ENCODE results near the gene MACROD2.

Gene MACROD2

DNA sequence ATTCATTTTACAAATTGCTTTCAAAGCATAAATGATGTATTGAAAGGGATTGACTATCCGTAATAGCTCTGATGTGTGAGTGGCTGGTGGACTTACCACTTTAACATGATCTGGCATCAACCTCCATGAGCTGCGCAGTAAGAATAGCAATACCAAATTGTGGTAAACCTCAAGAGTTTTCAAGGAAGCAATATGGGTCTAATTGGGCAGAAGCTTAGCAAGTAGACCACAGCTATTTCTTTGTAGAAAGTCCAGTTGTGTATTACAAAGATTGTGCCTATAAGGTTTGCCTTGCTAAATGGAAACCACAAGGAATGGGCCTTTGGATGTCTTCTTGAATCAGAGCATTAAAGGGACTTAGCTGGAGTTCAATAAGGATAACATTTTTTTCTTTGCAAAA is 1841.3 kb downstream of the MACROD2 start:
- H3K36me3 ChIP-seq (ENCODE audit: control insufficient read depth in 2 of 2, insufficient read depth in 1 of 2, low read length in 2 of 2): no peaks in the 10 kb centered on the region
- POLR2A ChIA-PET: no interaction called here
- no peaks in the 10 kb centered on the region for H3K9me3 ChIP-seq (ENCODE audit: control insufficient read depth, insufficient read depth, low read depth, low read length)
- no peak overlapping the region for H3K4me3 ChIP-seq (ENCODE audit: low read depth, low read length)
- TF ChIP-seq GLIS1 (tag by site-specific recombination; IDR thresholded peaks at IDR 0.05): no peak
- no peak for TF ChIP-seq ZNF473 (tag by site-specific recombination; IDR thresholded peaks at IDR 0.05)
- TF ChIP-seq SCRT1 (tag by site-specific recombination; IDR thresholded peaks at IDR 0.05; ENCODE audit: borderline replicate concordance): no peak
- no peak for TF ChIP-seq ZNF530 (tag by site-specific recombination; IDR thresholded peaks at IDR 0.05; ENCODE audit: low read depth)
- TF ChIP-seq ZNF843 (tag by site-specific recombination; IDR thresholded peaks at IDR 0.05): no peak
- no peak for TF ChIP-seq ZNF621 (tag by site-specific recombination; IDR thresholded peaks at IDR 0.05)
- no peak for TF ChIP-seq ZFP3 (tag by site-specific recombination; IDR thresholded peaks at IDR 0.05; ENCODE audit: low read depth)
- TF ChIP-seq, protein P1, sequence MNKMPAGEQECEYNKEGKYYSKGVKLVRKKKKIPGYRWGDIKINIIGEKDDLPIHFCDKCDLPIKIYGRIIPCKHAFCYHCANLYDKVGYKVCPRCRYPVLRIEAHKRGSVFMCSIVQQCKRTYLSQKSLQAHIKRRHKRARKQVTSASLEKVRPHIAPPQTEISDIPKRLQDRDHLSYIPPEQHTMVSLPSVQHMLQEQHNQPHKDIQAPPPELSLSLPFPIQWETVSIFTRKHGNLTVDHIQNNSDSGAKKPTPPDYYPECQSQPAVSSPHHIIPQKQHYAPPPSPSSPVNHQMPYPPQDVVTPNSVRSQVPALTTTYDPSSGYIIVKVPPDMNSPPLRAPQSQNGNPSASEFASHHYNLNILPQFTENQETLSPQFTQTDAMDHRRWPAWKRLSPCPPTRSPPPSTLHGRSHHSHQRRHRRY (tag by site-specific recombination; IDR thresholded peaks at IDR 0.05): no peak
- no peaks in the 10 kb centered on the region for H3K4me1 ChIP-seq (ENCODE audit: control insufficient read depth, insufficient read depth, low read length)
- CTCF ChIA-PET: no interaction called here
- H3K27ac ChIP-seq (ENCODE audit: extremely low read depth, low read depth, low read length): no peak overlapping the region

DNA sequence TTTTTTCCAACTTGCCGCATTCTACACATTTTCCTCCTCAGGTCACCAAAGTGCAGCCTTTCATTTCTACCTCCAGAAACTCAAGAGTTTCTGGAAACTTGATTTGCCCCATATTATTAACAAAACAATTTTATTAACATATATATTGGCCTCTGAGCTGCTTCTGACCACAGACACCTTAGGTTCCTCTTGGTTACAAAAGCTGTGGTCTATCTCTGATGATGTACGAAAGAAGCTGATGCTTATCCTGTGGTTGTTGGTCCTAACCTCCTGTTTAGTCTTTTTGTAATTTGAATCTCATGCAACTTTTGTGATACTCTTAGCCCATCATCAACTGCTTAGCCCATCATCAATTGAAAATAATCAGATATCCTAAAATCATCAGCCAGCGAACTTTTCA is 1842.2 kb downstream of the MACROD2 start:
- Histone ChIP-seq H3K27ac (ENCODE audit: extremely low read depth, low read depth, low read length) (no peak overlapping the region), H3K4me1 (ENCODE audit: control insufficient read depth, insufficient read depth, low read length) (no peaks in the 10 kb centered on the region), H3K9me3 (ENCODE audit: control insufficient read depth, insufficient read depth, low read depth, low read length) (no peaks in the 10 kb centered on the region), H3K4me3 (ENCODE audit: low read depth, low read length) (no peak overlapping the region), H3K36me3 (ENCODE audit: control insufficient read depth in 2 of 2, insufficient read depth in 1 of 2, low read length in 2 of 2) (no peaks in the 10 kb centered on the region)
- TF ChIP-seq ZNF544 (tag by site-specific recombination; IDR thresholded peaks at IDR 0.05) (no peak), ZNF37A (tag by site-specific recombination; IDR thresholded peaks at IDR 0.05) (no peak), ZFP37 (tag by site-specific recombination; IDR thresholded peaks at IDR 0.05) (no peak)
- TF ChIP-seq, protein P2, sequence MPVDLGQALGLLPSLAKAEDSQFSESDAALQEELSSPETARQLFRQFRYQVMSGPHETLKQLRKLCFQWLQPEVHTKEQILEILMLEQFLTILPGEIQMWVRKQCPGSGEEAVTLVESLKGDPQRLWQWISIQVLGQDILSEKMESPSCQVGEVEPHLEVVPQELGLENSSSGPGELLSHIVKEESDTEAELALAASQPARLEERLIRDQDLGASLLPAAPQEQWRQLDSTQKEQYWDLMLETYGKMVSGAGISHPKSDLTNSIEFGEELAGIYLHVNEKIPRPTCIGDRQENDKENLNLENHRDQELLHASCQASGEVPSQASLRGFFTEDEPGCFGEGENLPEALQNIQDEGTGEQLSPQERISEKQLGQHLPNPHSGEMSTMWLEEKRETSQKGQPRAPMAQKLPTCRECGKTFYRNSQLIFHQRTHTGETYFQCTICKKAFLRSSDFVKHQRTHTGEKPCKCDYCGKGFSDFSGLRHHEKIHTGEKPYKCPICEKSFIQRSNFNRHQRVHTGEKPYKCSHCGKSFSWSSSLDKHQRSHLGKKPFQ (tag by site-specific recombination; IDR thresholded peaks at IDR 0.05): no peak
- ChIA-PET POLR2A (no interaction called here), CTCF (interaction anchor here (0.7 kb wide), 1 partner anchor 86 kb away, joined by 3 read pairs; no protein-coding TSS in a partner anchor)

DNA sequence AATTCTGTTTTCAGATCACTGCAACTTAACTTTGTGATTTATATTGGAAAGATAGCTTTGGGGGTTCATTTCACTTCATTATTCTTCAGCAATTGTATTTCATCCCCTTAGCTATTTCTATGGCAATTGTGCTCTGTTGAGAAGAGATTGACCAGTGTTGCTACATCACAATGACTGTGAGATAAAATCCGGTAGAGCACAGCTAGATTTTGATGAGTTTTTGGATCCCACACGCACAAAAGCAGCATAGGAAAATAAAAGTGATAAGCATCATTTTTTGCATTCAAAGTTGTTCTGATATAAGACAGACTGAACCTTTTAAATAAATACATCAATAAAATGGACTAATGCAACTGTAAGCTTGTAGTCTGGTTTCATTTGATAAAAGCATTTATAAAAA is 1843.2 kb downstream of the MACROD2 start:
- Histone ChIP-seq H3K27ac (ENCODE audit: extremely low read depth, low read depth, low read length) (no peak overlapping the region), H3K36me3 (ENCODE audit: control insufficient read depth in 2 of 2, insufficient read depth in 1 of 2, low read length in 2 of 2) (no peaks in the 10 kb centered on the region), H3K4me1 (ENCODE audit: control insufficient read depth, insufficient read depth, low read length) (no peaks in the 10 kb centered on the region), H3K4me3 (ENCODE audit: low read depth, low read length) (no peak overlapping the region), H3K9me3 (ENCODE audit: control insufficient read depth, insufficient read depth, low read depth, low read length) (no peaks in the 10 kb centered on the region)
- CTCF ChIA-PET: no interaction called here
- TF ChIP-seq ZNF10 (tag by site-specific recombination; IDR thresholded peaks at IDR 0.05): no peak
- TF ChIP-seq ZNF37A (tag by site-specific recombination; IDR thresholded peaks at IDR 0.05): no peak
- no peak for TF ChIP-seq SETDB1 (IDR thresholded peaks at IDR 0.05; ENCODE audit: insufficient read length, low read length)
- TF ChIP-seq ZEB2 (tag by site-specific recombination; IDR thresholded peaks at IDR 0.05): no peak
- TF ChIP-seq ZNF776 (tag by site-specific recombination; IDR thresholded peaks at IDR 0.05; ENCODE audit: borderline replicate concordance): no peak
- no peak for TF ChIP-seq GFI1B (tag by site-specific recombination; IDR thresholded peaks at IDR 0.05)
- TF ChIP-seq, protein P3, sequence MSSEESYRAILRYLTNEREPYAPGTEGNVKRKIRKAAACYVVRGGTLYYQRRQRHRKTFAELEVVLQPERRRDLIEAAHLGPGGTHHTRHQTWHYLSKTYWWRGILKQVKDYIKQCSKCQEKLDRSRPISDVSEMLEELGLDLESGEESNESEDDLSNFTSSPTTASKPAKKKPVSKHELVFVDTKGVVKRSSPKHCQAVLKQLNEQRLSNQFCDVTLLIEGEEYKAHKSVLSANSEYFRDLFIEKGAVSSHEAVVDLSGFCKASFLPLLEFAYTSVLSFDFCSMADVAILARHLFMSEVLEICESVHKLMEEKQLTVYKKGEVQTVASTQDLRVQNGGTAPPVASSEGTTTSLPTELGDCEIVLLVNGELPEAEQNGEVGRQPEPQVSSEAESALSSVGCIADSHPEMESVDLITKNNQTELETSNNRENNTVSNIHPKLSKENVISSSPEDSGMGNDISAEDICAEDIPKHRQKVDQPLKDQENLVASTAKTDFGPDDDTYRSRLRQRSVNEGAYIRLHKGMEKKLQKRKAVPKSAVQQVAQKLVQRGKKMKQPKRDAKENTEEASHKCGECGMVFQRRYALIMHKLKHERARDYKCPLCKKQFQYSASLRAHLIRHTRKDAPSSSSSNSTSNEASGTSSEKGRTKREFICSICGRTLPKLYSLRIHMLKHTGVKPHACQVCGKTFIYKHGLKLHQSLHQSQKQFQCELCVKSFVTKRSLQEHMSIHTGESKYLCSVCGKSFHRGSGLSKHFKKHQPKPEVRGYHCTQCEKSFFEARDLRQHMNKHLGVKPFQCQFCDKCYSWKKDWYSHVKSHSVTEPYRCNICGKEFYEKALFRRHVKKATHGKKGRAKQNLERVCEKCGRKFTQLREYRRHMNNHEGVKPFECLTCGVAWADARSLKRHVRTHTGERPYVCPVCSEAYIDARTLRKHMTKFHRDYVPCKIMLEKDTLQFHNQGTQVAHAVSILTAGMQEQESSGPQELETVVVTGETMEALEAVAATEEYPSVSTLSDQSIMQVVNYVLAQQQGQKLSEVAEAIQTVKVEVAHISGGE (tag by site-specific recombination; conservative IDR thresholded peaks at IDR 0.05; ENCODE audit: low read depth): no peak
- no peak for TF ChIP-seq ZNF391 (tag by site-specific recombination; IDR thresholded peaks at IDR 0.05; ENCODE audit: borderline replicate concordance, low read depth)
- TF ChIP-seq MZF1 (tag by site-specific recombination; IDR thresholded peaks at IDR 0.05; ENCODE audit: borderline replicate concordance): no peak
- no peak for TF ChIP-seq ZBTB7A (tag by site-specific recombination; IDR thresholded peaks at IDR 0.05; ENCODE audit: low read depth)
- no peak for TF ChIP-seq GLIS2 (tag by site-specific recombination; IDR thresholded peaks at IDR 0.05)
- POLR2A ChIA-PET: no interaction called here
